Naive B cell (primary cell): ENCODE results near the gene PTDSS2. TPM values are rescaled to one million over a fixed set of nuclear protein-coding genes. Genes with fewer than 3 reads are reported as not detected.
"Not testable (repeated sequence)": the region's sequence is repeated elsewhere in the genome, so short reads cannot be mapped to it uniquely, and the experiment has no call there.

Experiments
- ATAC-seq, 2 donors: fragments of 150-1000 bp; cut with Tn5 transposase; 2 replicates each; pipeline ENCODE4 v1.10.0; 2021; ENCODE audit warnings: low read depth in 2 of 2, mild to moderate bottlenecking in 2 of 2, moderate library complexity in 2 of 2
- DNase-seq: peaks from one replicate; pipeline ENCODE4 v3.0.0; 2022
- H3K27ac Mint-ChIP-seq, 6 donors: one replicate each; pipeline ENCODE4 v1.8.0; 2020 to 2022; ENCODE audit warnings: mild to moderate bottlenecking in 6 of 6, mixed read lengths in 6 of 6, moderate library complexity in 5 of 6, inconsistent platforms in 2 of 6
- H3K27me3 Mint-ChIP-seq, 3 donors: one replicate each; pipeline ENCODE4 v1.8.0; 2021 to 2022; ENCODE audit warnings: mixed read lengths in 3 of 3, mild to moderate bottlenecking in 1 of 3
- H3K36me3 Mint-ChIP-seq, 2 donors: one replicate each; pipeline ENCODE4 v1.8.0; 2020 to 2022; ENCODE audit warnings: mixed read lengths in 2 of 2, inconsistent platforms in 1 of 2, mild to moderate bottlenecking in 1 of 2
- H3K4me1 Mint-ChIP-seq, 3 donors: one replicate each; pipeline ENCODE4 v1.8.0; 2020 to 2022; ENCODE audit warnings: mixed read lengths in 3 of 3, inconsistent platforms in 1 of 3, mild to moderate bottlenecking in 1 of 3, moderate library complexity in 1 of 3
- H3K4me3 Mint-ChIP-seq, 8 donors: one replicate each; pipeline ENCODE4 v1.8.0; 2020 to 2022; ENCODE audit warnings: mild to moderate bottlenecking in 8 of 8, mixed read lengths in 8 of 8, moderate library complexity in 8 of 8, inconsistent platforms in 2 of 8
- H3K9me3 Mint-ChIP-seq, 7 donors: one replicate each; pipeline ENCODE4 v1.8.0; 2020 to 2022; ENCODE audit warnings: mixed read lengths in 7 of 7, mild to moderate bottlenecking in 5 of 7, inconsistent platforms in 2 of 7, moderate library complexity in 1 of 7
- polyA plus RNA-seq, 6 donors: library from polyadenylated mRNA; unstranded; fragments of 300-500 nt; fragmentation: Illumina TruSeq; gene quantifications; one replicate each; pipeline ENCODE4 v1.2.3, GENCODE V29; 2021; ENCODE audit warnings: low read depth in 6 of 6

The PTDSS2 gene
- polyA plus RNA-seq, result 10 to 100 TPM in 4 of 6 donors, 1 to 10 TPM in 2; 5.5 to 12.3 (median 10.3) TPM

GRCh38 chr11:449889-450808 is at the start of gene PTDSS2:
TSS of gene PTDSS2 (plus strand) at chr11:450279. CDS start at chr11:450456, 177 bp downstream.
- H3K27ac Mint-ChIP-seq, result peak within 1 kb of the TSS; percentile 93 to 99 (median 97)
- H3K36me3 Mint-ChIP-seq, result peaks cover 0 to 8% of the 10 kb centered on the region in 2 donors
- no peaks in the 10 kb centered on the region for H3K27me3 Mint-ChIP-seq
- ATAC-seq (peak; percentile 80 to 81), DNase-seq (peak; percentile 92)
- no peaks in the 10 kb centered on the region for H3K9me3 Mint-ChIP-seq
- peak within 1 kb of the TSS; percentile 88 to 98 (median 96) for H3K4me3 Mint-ChIP-seq
- peaks cover 33 to 41% (median 39%) of the 10 kb centered on the region in 3 donors for H3K4me1 Mint-ChIP-seq

GRCh38 chr11:401196-401595 is 48.9 kb upstream of the PTDSS2 start:
- H3K4me3 Mint-ChIP-seq, H3K36me3 Mint-ChIP-seq, H3K27ac Mint-ChIP-seq, ATAC-seq, DNase-seq, H3K9me3 Mint-ChIP-seq: not testable (repeated sequence)
- Mint-ChIP-seq H3K4me1 (peaks cover 6 to 19% (median 16%) of the 10 kb centered on the region in 3 donors), H3K27me3 (peaks cover 0 to 31% (median 11%) of the 10 kb centered on the region in 3 donors)

GRCh38 chr11:403021-403760 is 46.9 kb upstream of the PTDSS2 start:
- Mint-ChIP-seq H3K4me3 (no peak overlapping the region), H3K4me1 (peaks cover 6 to 15% (median 10%) of the 10 kb centered on the region in 3 donors), H3K9me3 (no peaks in the 10 kb centered on the region), H3K36me3 (no peaks in the 10 kb centered on the region), H3K27me3 (peaks cover 0 to 31% (median 11%) of the 10 kb centered on the region in 3 donors), H3K27ac (peak overlapping the region in 1 of 6 donors; percentile 63)
- no peak for DNase-seq
- ATAC-seq, result no peak

GRCh38 chr11:403761-404431 is 46.2 kb upstream of the PTDSS2 start:
- Mint-ChIP-seq H3K4me3 (no peak overlapping the region), H3K4me1 (peaks cover 6 to 11% (median 7%) of the 10 kb centered on the region in 3 donors), H3K27ac (no peak overlapping the region), H3K36me3 (no peaks in the 10 kb centered on the region), H3K9me3 (no peaks in the 10 kb centered on the region), H3K27me3 (peaks cover 0 to 28% (median 8%) of the 10 kb centered on the region in 3 donors)
- no peak for ATAC-seq
- no peak for DNase-seq

- Mint-ChIP-seq H3K27ac (peak overlapping the region in 2 of 6 donors; percentile 15 to 32), H3K36me3 (no peaks in the 10 kb centered on the region), H3K4me3 (peak overlapping the region in 4 of 8 donors; percentile 20 to 65 (median 44)), H3K9me3 (no peaks in the 10 kb centered on the region), H3K4me1 (peaks cover 4 to 8% (median 6%) of the 10 kb centered on the region in 3 donors), H3K27me3 (peaks cover 0 to 22% (median 2%) of the 10 kb centered on the region in 3 donors)
- ATAC-seq (no peak), DNase-seq (no peak)
These were observed 45.4 kb upstream of the PTDSS2 start for GRCh38 chr11:404551-405264.

GRCh38 chr11:405323-405953 is 44.6 kb upstream of the PTDSS2 start:
- Mint-ChIP-seq H3K27ac (peak overlapping the region in 5 of 6 donors; percentile 21 to 82 (median 53)), H3K4me3 (peak overlapping the region in 6 of 8 donors; percentile 20 to 54 (median 36)), H3K9me3 (no peaks in the 10 kb centered on the region), H3K4me1 (peaks cover 1 to 7% (median 6%) of the 10 kb centered on the region in 3 donors), H3K27me3 (peaks cover 0 to 20% (median 0%) of the 10 kb centered on the region in 3 donors), H3K36me3 (no peaks in the 10 kb centered on the region)
- ATAC-seq, result no peak
- DNase-seq, result no peak

GRCh38 chr11:405954-406795 is 43.9 kb upstream of the PTDSS2 start:
- no peak for ATAC-seq
- Mint-ChIP-seq H3K36me3 (no peaks in the 10 kb centered on the region), H3K27me3 (peaks cover 0 to 20% (median 0%) of the 10 kb centered on the region in 3 donors), H3K9me3 (no peaks in the 10 kb centered on the region), H3K27ac (peak overlapping the region in 2 of 6 donors; percentile 53 to 76), H3K4me3 (peak overlapping the region in 5 of 8 donors; percentile 21 to 58 (median 41)), H3K4me1 (peaks cover 1 to 7% (median 6%) of the 10 kb centered on the region in 3 donors)
- DNase-seq, result no peak

GRCh38 chr11:406796-407650 is 43.1 kb upstream of the PTDSS2 start:
- Mint-ChIP-seq H3K27ac (peak overlapping the region in 2 of 6 donors; percentile 49 to 78), H3K27me3 (peaks cover 0 to 20% (median 0%) of the 10 kb centered on the region in 3 donors), H3K9me3 (no peaks in the 10 kb centered on the region), H3K4me3 (peak overlapping the region in 5 of 8 donors; percentile 53 to 61 (median 56)), H3K4me1 (peaks cover 1 to 7% (median 6%) of the 10 kb centered on the region in 3 donors), H3K36me3 (no peaks in the 10 kb centered on the region)
- DNase-seq (peak; percentile 83), ATAC-seq (peak; percentile 91 to 96)

GRCh38 chr11:407651-408123 is 42.4 kb upstream of the PTDSS2 start:
- H3K27me3 Mint-ChIP-seq, result peaks cover 0 to 20% (median 0%) of the 10 kb centered on the region in 3 donors
- no peak for DNase-seq
- H3K9me3 Mint-ChIP-seq, result no peaks in the 10 kb centered on the region
- H3K4me1 Mint-ChIP-seq, result peaks cover 1 to 7% (median 6%) of the 10 kb centered on the region in 3 donors
- no peaks in the 10 kb centered on the region for H3K36me3 Mint-ChIP-seq
- no peak for ATAC-seq
- peak overlapping the region in 2 of 6 donors; percentile 63 to 75 for H3K27ac Mint-ChIP-seq
- H3K4me3 Mint-ChIP-seq, result peak overlapping the region in 5 of 8 donors; percentile 35 to 78 (median 53)

GRCh38 chr11:408154-409007 is 41.7 kb upstream of the PTDSS2 start:
- Mint-ChIP-seq H3K9me3 (no peaks in the 10 kb centered on the region), H3K27me3 (peaks cover 0 to 20% (median 0%) of the 10 kb centered on the region in 3 donors), H3K27ac (peak overlapping the region in 1 of 6 donors; percentile 75), H3K36me3 (no peaks in the 10 kb centered on the region), H3K4me1 (peaks cover 6 to 10% (median 6%) of the 10 kb centered on the region in 3 donors), H3K4me3 (peak overlapping the region in 1 of 8 donors; percentile 57)
- ATAC-seq (no peak), DNase-seq (no peak)
